ENCODE results near the gene PTPRD. TPM values are rescaled to one million over a fixed set of nuclear protein-coding genes. Genes with fewer than 3 reads are reported as not detected.

The PTPRD gene
- total and polyA plus RNA-seq, 9 of the 15 experiments (the other 6 are each of a cell fraction or from before 2014, with no cell fraction given), result 0.11 TPM; not detected in 8

DNA sequence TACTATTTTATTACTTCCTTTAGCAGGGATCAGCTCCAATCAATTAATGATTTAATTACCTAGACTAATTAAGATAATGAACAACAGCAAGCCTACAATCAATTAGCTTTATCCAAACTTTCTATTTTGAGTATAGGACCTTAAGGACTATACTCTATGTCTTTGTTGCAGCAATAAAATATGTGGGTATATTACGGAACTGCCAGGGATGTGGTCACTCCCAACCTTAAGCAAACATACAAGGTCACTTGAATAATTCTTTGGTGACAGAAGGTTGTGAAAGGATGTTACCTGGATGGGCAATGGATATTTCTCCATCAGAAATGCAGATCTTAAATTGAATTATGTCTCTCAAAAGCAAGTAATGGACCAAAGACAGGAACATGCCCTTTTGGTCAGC is 1905.8 kb downstream of the PTPRD start:
- no peak for DNase-seq (ENCODE audit: extremely low read depth in 1 of 4, low spot score in 3 of 4)
- Histone ChIP-seq H3K9me3 (replicated peaks; ENCODE audit: control insufficient read depth, insufficient read depth, low read depth, low read length) (no peaks in the 10 kb centered on the region), H3K4me3 (no peak overlapping the region), H3K27me3 (ENCODE audit: control insufficient read depth in 2 of 2, insufficient read depth in 2 of 2, low read length in 2 of 2) (no peaks in the 10 kb centered on the region), H3K27ac (ENCODE audit: extremely low read depth, low read depth, low read length) (no peak overlapping the region), H4K20me1 (replicated peaks; ENCODE audit: control insufficient read depth, insufficient read depth, low read length) (no peaks in the 10 kb centered on the region), H2AFZ (ENCODE audit: low read depth, low read length) (no peak overlapping the region), H3K4me1 (replicated peaks in 1 of 2; ENCODE audit: control insufficient read depth in 2 of 2, insufficient read depth in 2 of 2, low read length in 2 of 2) (no peaks in the 10 kb centered on the region), H3K36me3 (ENCODE audit: control insufficient read depth, insufficient read depth, low read length) (no peaks in the 10 kb centered on the region), H3K9me1 (ENCODE audit: control insufficient read depth, insufficient read depth, low read length) (no peaks in the 10 kb centered on the region), H3K9ac (ENCODE audit: insufficient read depth in 1 of 2, low read depth in 2 of 2, low read length in 2 of 2) (no peak overlapping the region), H3K4me2 (ENCODE audit: insufficient read depth, low read length) (no peak overlapping the region), H3K79me2 (ENCODE audit: control insufficient read depth, insufficient read depth, low read length) (no peaks in the 10 kb centered on the region)
- FAIRE-seq, result no peak
- intact Hi-C loops (cut with micrococcal nuclease) (no loop called here), in situ Hi-C loops (cut with MboI) (no loop called here)
- WGBS (ENCODE audit: insufficient coverage, low coverage, missing lambda C conversion rate), result 7% methylated on average over 1 of the region's 1 CpG
- POLR2A ChIA-PET, result no interaction called here
- TF ChIP-seq ZNF780A (CRISPR knock-in tag; IDR thresholded peaks at IDR 0.05) (no peak), SREBF2 (CRISPR knock-in tag; IDR thresholded peaks at IDR 0.05) (no peak), ZNF778 (CRISPR knock-in tag; IDR thresholded peaks at IDR 0.05) (no peak), EP300 (IDR thresholded peaks at IDR 0.05; ENCODE audit: low read length) (no peak), TCF3 (CRISPR knock-in tag; IDR thresholded peaks at IDR 0.05) (no peak), ZC3H11A (IDR thresholded peaks at IDR 0.05; ENCODE audit: low read depth, low read length) (no peak), HMG20B (CRISPR knock-in tag; IDR thresholded peaks at IDR 0.05) (no peak)
- TF ChIP-seq, protein P1, sequence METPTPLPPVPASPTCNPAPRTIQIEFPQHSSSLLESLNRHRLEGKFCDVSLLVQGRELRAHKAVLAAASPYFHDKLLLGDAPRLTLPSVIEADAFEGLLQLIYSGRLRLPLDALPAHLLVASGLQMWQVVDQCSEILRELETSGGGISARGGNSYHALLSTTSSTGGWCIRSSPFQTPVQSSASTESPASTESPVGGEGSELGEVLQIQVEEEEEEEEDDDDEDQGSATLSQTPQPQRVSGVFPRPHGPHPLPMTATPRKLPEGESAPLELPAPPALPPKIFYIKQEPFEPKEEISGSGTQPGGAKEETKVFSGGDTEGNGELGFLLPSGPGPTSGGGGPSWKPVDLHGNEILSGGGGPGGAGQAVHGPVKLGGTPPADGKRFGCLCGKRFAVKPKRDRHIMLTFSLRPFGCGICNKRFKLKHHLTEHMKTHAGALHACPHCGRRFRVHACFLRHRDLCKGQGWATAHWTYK (CRISPR knock-in tag; IDR thresholded peaks at IDR 0.05), result no peak
- TF ChIP-seq, protein P2, sequence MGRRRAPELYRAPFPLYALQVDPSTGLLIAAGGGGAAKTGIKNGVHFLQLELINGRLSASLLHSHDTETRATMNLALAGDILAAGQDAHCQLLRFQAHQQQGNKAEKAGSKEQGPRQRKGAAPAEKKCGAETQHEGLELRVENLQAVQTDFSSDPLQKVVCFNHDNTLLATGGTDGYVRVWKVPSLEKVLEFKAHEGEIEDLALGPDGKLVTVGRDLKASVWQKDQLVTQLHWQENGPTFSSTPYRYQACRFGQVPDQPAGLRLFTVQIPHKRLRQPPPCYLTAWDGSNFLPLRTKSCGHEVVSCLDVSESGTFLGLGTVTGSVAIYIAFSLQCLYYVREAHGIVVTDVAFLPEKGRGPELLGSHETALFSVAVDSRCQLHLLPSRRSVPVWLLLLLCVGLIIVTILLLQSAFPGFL (CRISPR knock-in tag; IDR thresholded peaks at IDR 0.05), result no peak
- TF ChIP-seq, protein P3, sequence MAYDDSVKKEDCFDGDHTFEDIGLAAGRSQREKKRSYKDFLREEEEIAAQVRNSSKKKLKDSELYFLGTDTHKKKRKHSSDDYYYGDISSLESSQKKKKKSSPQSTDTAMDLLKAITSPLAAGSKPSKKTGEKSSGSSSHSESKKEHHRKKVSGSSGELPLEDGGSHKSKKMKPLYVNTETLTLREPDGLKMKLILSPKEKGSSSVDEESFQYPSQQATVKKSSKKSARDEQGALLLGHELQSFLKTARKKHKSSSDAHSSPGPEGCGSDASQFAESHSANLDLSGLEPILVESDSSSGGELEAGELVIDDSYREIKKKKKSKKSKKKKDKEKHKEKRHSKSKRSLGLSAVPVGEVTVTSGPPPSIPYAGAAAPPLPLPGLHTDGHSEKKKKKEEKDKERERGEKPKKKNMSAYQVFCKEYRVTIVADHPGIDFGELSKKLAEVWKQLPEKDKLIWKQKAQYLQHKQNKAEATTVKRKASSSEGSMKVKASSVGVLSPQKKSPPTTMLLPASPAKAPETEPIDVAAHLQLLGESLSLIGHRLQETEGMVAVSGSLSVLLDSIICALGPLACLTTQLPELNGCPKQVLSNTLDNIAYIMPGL (CRISPR knock-in tag; IDR thresholded peaks at IDR 0.05), result no peak
- TF ChIP-seq, protein P4, sequence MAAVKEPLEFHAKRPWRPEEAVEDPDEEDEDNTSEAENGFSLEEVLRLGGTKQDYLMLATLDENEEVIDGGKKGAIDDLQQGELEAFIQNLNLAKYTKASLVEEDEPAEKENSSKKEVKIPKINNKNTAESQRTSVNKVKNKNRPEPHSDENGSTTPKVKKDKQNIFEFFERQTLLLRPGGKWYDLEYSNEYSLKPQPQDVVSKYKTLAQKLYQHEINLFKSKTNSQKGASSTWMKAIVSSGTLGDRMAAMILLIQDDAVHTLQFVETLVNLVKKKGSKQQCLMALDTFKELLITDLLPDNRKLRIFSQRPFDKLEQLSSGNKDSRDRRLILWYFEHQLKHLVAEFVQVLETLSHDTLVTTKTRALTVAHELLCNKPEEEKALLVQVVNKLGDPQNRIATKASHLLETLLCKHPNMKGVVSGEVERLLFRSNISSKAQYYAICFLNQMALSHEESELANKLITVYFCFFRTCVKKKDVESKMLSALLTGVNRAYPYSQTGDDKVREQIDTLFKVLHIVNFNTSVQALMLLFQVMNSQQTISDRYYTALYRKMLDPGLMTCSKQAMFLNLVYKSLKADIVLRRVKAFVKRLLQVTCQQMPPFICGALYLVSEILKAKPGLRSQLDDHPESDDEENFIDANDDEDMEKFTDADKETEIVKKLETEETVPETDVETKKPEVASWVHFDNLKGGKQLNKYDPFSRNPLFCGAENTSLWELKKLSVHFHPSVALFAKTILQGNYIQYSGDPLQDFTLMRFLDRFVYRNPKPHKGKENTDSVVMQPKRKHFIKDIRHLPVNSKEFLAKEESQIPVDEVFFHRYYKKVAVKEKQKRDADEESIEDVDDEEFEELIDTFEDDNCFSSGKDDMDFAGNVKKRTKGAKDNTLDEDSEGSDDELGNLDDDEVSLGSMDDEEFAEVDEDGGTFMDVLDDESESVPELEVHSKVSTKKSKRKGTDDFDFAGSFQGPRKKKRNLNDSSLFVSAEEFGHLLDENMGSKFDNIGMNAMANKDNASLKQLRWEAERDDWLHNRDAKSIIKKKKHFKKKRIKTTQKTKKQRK (IDR thresholded peaks at IDR 0.05; ENCODE audit: borderline replicate concordance, low read depth, low read length), result no peak
- CTCF ChIA-PET (ENCODE audit: low intra/inter-chr PET ratio), result no interaction called here
- BruUV-seq (replicated peaks), result no TSS peak
- ATAC-seq, result no peak
